ENCODE data around the gene MMP11. TPM values are rescaled to one million over a fixed set of nuclear protein-coding genes. Genes with fewer than 3 reads are reported as not detected.
"Not testable (repeated sequence)": the region's sequence is repeated elsewhere in the genome, so short reads cannot be mapped to it uniquely, and the experiment has no call there.

MMP11 gene
- total RNA-seq (1 to 10 TPM in 1 of 2 donors, under 1 TPM in 1; 0.76 to 1.2 TPM), total RNA-seq (0.68 to 0.70 reads per million in 2 donors)

GRCh38 chr22:23772649-23773473, at the start of gene MMP11:
TSS of gene MMP11 (plus strand) at chr22:23772849. CDS start at chr22:23772871, 22 bp downstream.
- peak; percentile 57 for ATAC-seq
- Mint-ChIP-seq H3K27ac (peak within 1 kb of the TSS; percentile 63), H3K4me3 (peak within 1 kb of the TSS; percentile 86), H3K36me3 (ENCODE audit: low read depth) (peaks cover 2% of the 10 kb centered on the region), H3K4me1 (peaks cover 9% of the 10 kb centered on the region), H3K27me3 (no peaks in the 10 kb centered on the region)
- no peaks in the 10 kb centered on the region for H3K9me3 ChIP-seq (ENCODE audit: control insufficient read depth, low read length, poor library complexity, severe bottlenecking)
- peak; percentile 33 to 60 (median 48) for DNase-seq

GRCh38 chr22:23728108-23728507, 44.5 kb upstream of the MMP11 start:
- not testable (repeated sequence) for ATAC-seq; H3K9me3 ChIP-seq (ENCODE audit: control insufficient read depth, low read length, poor library complexity, severe bottlenecking); H3K4me1 Mint-ChIP-seq; H3K36me3 Mint-ChIP-seq (ENCODE audit: low read depth); H3K27ac Mint-ChIP-seq; DNase-seq; H3K4me3 Mint-ChIP-seq; H3K27me3 Mint-ChIP-seq

- ATAC-seq (no peak), DNase-seq (no peak)
- Mint-ChIP-seq H3K4me3 (no peak overlapping the region), H3K36me3 (ENCODE audit: low read depth) (no peaks in the 10 kb centered on the region), H3K4me1 (no peaks in the 10 kb centered on the region), H3K27ac (no peak overlapping the region), H3K27me3 (no peaks in the 10 kb centered on the region)
- H3K9me3 ChIP-seq (ENCODE audit: control insufficient read depth, low read length, poor library complexity, severe bottlenecking) = no peaks in the 10 kb centered on the region
These were observed 35.0 kb upstream of the MMP11 start for GRCh38 chr22:23737696-23738095.

- Mint-ChIP-seq H3K27ac (no peak overlapping the region), H3K4me3 (no peak overlapping the region), H3K4me1 (no peaks in the 10 kb centered on the region), H3K27me3 (no peaks in the 10 kb centered on the region), H3K36me3 (ENCODE audit: low read depth) (peaks cover 8% of the 10 kb centered on the region)
- no peak for ATAC-seq
- no peaks in the 10 kb centered on the region for H3K9me3 ChIP-seq (ENCODE audit: control insufficient read depth, low read length, poor library complexity, severe bottlenecking)
- no peak for DNase-seq
These were observed 30.0 kb upstream of the MMP11 start for GRCh38 chr22:23742505-23743264.

GRCh38 chr22:23743303-23743705, 29.3 kb upstream of the MMP11 start:
- no peak overlapping the region for H3K27ac Mint-ChIP-seq
- no peaks in the 10 kb centered on the region for H3K9me3 ChIP-seq (ENCODE audit: control insufficient read depth, low read length, poor library complexity, severe bottlenecking)
- peaks cover 8% of the 10 kb centered on the region for H3K36me3 Mint-ChIP-seq (ENCODE audit: low read depth)
- no peaks in the 10 kb centered on the region for H3K27me3 Mint-ChIP-seq
- DNase-seq (no peak), ATAC-seq (no peak)
- no peak overlapping the region for H3K4me3 Mint-ChIP-seq
- no peaks in the 10 kb centered on the region for H3K4me1 Mint-ChIP-seq

- H3K27ac Mint-ChIP-seq = no peak overlapping the region
- H3K36me3 Mint-ChIP-seq (ENCODE audit: low read depth) = peaks cover 8% of the 10 kb centered on the region
- DNase-seq (no peak), ATAC-seq (no peak)
- H3K27me3 Mint-ChIP-seq = no peaks in the 10 kb centered on the region
- H3K4me1 Mint-ChIP-seq = no peaks in the 10 kb centered on the region
- no peak overlapping the region for H3K4me3 Mint-ChIP-seq
- no peaks in the 10 kb centered on the region for H3K9me3 ChIP-seq (ENCODE audit: control insufficient read depth, low read length, poor library complexity, severe bottlenecking)
These were observed 28.6 kb upstream of the MMP11 start for GRCh38 chr22:23744001-23744400.

GRCh38 chr22:23744485-23744884, 28.2 kb upstream of the MMP11 start:
- no peak overlapping the region for H3K4me3 Mint-ChIP-seq
- H3K36me3 Mint-ChIP-seq (ENCODE audit: low read depth) = peaks cover 8% of the 10 kb centered on the region
- H3K27me3 Mint-ChIP-seq = no peaks in the 10 kb centered on the region
- no peak for DNase-seq
- no peaks in the 10 kb centered on the region for H3K9me3 ChIP-seq (ENCODE audit: control insufficient read depth, low read length, poor library complexity, severe bottlenecking)
- H3K27ac Mint-ChIP-seq = no peak overlapping the region
- no peaks in the 10 kb centered on the region for H3K4me1 Mint-ChIP-seq
- no peak for ATAC-seq

GRCh38 chr22:23745791-23746190, 26.9 kb upstream of the MMP11 start:
- H3K36me3 Mint-ChIP-seq (ENCODE audit: low read depth) = peaks cover 10% of the 10 kb centered on the region
- DNase-seq (no peak), ATAC-seq (no peak)
- H3K27me3 Mint-ChIP-seq = no peaks in the 10 kb centered on the region
- no peak overlapping the region for H3K4me3 Mint-ChIP-seq
- peaks cover 9% of the 10 kb centered on the region for H3K4me1 Mint-ChIP-seq
- no peak overlapping the region for H3K27ac Mint-ChIP-seq
- H3K9me3 ChIP-seq (ENCODE audit: control insufficient read depth, low read length, poor library complexity, severe bottlenecking) = no peaks in the 10 kb centered on the region

GRCh38 chr22:23749841-23750301, 22.8 kb upstream of the MMP11 start:
- Mint-ChIP-seq H3K4me3 (peak overlapping the region; percentile 88), H3K27ac (peak overlapping the region; percentile 89)

GRCh38 chr22:23750367-23750713, 22.3 kb upstream of the MMP11 start:
- no peaks in the 10 kb centered on the region for H3K27me3 Mint-ChIP-seq
- H3K27ac Mint-ChIP-seq = peak overlapping the region; percentile 89
- DNase-seq (no peak), ATAC-seq (no peak)
- no peaks in the 10 kb centered on the region for H3K9me3 ChIP-seq (ENCODE audit: control insufficient read depth, low read length, poor library complexity, severe bottlenecking)
- H3K4me3 Mint-ChIP-seq = peak overlapping the region; percentile 88
- peaks cover 2% of the 10 kb centered on the region for H3K36me3 Mint-ChIP-seq (ENCODE audit: low read depth)
- peaks cover 9% of the 10 kb centered on the region for H3K4me1 Mint-ChIP-seq

More at GRCh38 chr22:23749841-23750301, 22.8 kb upstream of the MMP11 start:
- ATAC-seq (no peak), DNase-seq (no peak)
- H3K9me3 ChIP-seq (ENCODE audit: control insufficient read depth, low read length, poor library complexity, severe bottlenecking) = no peaks in the 10 kb centered on the region
- Mint-ChIP-seq H3K4me1 (peaks cover 9% of the 10 kb centered on the region), H3K27me3 (no peaks in the 10 kb centered on the region), H3K36me3 (ENCODE audit: low read depth) (peaks cover 4% of the 10 kb centered on the region)

- H3K9me3 ChIP-seq (ENCODE audit: control insufficient read depth, low read length, poor library complexity, severe bottlenecking) = no peaks in the 10 kb centered on the region
- Mint-ChIP-seq H3K27ac (peak within 1 kb of the TSS; percentile 89), H3K4me1 (peaks cover 9% of the 10 kb centered on the region), H3K36me3 (ENCODE audit: low read depth) (peaks cover 2% of the 10 kb centered on the region), H3K27me3 (no peaks in the 10 kb centered on the region), H3K4me3 (peak within 1 kb of the TSS; percentile 88)
- ATAC-seq = peak; percentile 98
- DNase-seq = peak; percentile 78 to 85 (median 84)
These were observed 21.8 kb upstream of the MMP11 start, which contains the start of gene ZNF70 for GRCh38 chr22:23750714-23751440. TSS of gene ZNF70 (minus strand) at chr22:23751112. CDS start at chr22:23745140, 5,972 bp downstream.

- ATAC-seq = no peak
- peaks cover 9% of the 10 kb centered on the region for H3K4me1 Mint-ChIP-seq
- DNase-seq = no peak
These were observed 21.1 kb upstream of the MMP11 start for GRCh38 chr22:23751441-23751996.

More at GRCh38 chr22:23751441-23751996, 21.1 kb upstream of the MMP11 start:
- Mint-ChIP-seq H3K4me3 (peak overlapping the region; percentile 88), H3K36me3 (ENCODE audit: low read depth) (peaks cover 2% of the 10 kb centered on the region), H3K27ac (peak overlapping the region; percentile 34), H3K27me3 (no peaks in the 10 kb centered on the region)
- H3K9me3 ChIP-seq (ENCODE audit: control insufficient read depth, low read length, poor library complexity, severe bottlenecking) = no peaks in the 10 kb centered on the region

Data from T-helper 17 cell (primary cell).